OCI-LY3 (cell line): Measurements from ENCODE around the gene PTRH1.
"Not testable (repeated sequence)": the region's sequence is repeated elsewhere in the genome, so short reads cannot be mapped to it uniquely, and the experiment has no call there.

ENCODE experiments used
- CTCF ChIP-seq: fragments of 200-600, 300-600 bp; sonication (generic); IDR thresholded peaks from 2 replicates; pipeline ENCODE4 v1.5.1; 2014; ENCODE audit warnings: antibody characterized with exemption, low read length, low read depth
- EZH2phosphoT487 ChIP-seq: fragments of 200-600 bp; shearing (Covaris generic); IDR thresholded peaks from 2 replicates; pipeline ENCODE4 v1.6.1; 2018; ENCODE audit warnings: antibody characterized with exemption, mixed run types, low read depth

DNA sequence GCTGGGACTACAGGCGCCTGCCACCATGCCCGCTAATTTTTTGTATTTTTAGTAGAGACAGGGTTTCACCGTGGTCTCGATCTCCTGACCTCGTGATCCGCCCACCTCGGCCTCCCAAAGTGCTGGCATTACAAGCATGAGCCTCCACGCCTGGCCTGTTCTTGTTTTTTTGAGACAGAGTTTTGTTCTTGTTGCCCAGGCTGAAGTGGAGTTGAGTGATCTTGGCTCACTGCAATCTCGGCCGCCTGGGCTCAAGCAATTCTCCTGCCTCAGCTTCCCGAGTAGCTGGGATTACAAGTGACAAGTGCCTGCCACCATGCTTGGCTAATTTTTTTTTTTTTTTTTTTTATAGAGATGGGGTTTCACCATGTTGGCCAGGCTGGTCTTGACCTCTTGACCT lies 41.3 kb upstream of the PTRH1 start:
- not testable (repeated sequence) for TF ChIP-seq CTCF, EZH2phosphoT487
